HG03159 (cell line): ENCODE measurements around the gene PPM1E.
A peak's percentile ranks its signal among the peaks of the same experiment; 100 is the strongest.
"Not testable (repeated sequence)": the region's sequence is repeated elsewhere in the genome, so short reads cannot be mapped to it uniquely, and the experiment has no call there.

Experiments
- ATAC-seq: cut with Tn5 transposase; IDR thresholded peaks from one replicate; pipeline ENCODE4 v1.9.1; 2021; ENCODE audit warnings: mild to moderate bottlenecking, moderate library complexity; ENCODE audit not compliant: unreplicated experiment

The PPM1E gene

GRCh38 chr17:58755577-58756245 is at the start of gene PPM1E:
Gene PPM1E, plus strand, starts transcription at chr17:58755854.
- peak; percentile 60 for ATAC-seq

GRCh38 chr17:58706351-58707140 is 49.1 kb upstream of the PPM1E start:
- ATAC-seq = no peak

- no peak for ATAC-seq
Observed at GRCh38 chr17:58710948-58711552, 44.6 kb upstream of the PPM1E start.

- ATAC-seq = no peak
Observed at GRCh38 chr17:58722274-58722673, 33.4 kb upstream of the PPM1E start.

- ATAC-seq = no peak
Observed at GRCh38 chr17:58722696-58723095, 33.0 kb upstream of the PPM1E start.

- no peak for ATAC-seq
Observed at GRCh38 chr17:58728798-58729197, 26.9 kb upstream of the PPM1E start.

GRCh38 chr17:58730937-58731336 is 24.7 kb upstream of the PPM1E start:
- ATAC-seq = no peak

- ATAC-seq = no peak
Observed at GRCh38 chr17:58734040-58734439, 21.6 kb upstream of the PPM1E start.

GRCh38 chr17:58734811-58735210 is 20.8 kb upstream of the PPM1E start:
- no peak for ATAC-seq

- no peak for ATAC-seq
Observed at GRCh38 chr17:58741121-58741625, 14.5 kb upstream of the PPM1E start.

GRCh38 chr17:58747674-58748073 is 8.0 kb upstream of the PPM1E start:
- no peak for ATAC-seq

GRCh38 chr17:58749627-58750026 is 6.0 kb upstream of the PPM1E start:
- not testable (repeated sequence) for ATAC-seq

GRCh38 chr17:58753026-58753425 is 2.6 kb upstream of the PPM1E start:
- ATAC-seq = no peak

- peak; percentile 18 for ATAC-seq
Observed at GRCh38 chr17:58755269-58755576, 431 bp upstream of the PPM1E start.

GRCh38 chr17:58756246-58757161 is 850 bp downstream of the PPM1E start:
- ATAC-seq = no peak

- no peak for ATAC-seq
Observed at GRCh38 chr17:58757162-58757613, 1.5 kb downstream of the PPM1E start.

GRCh38 chr17:58758890-58759289 is 3.2 kb downstream of the PPM1E start:
- ATAC-seq = no peak

- no peak for ATAC-seq
Observed at GRCh38 chr17:58759522-58759921, 3.9 kb downstream of the PPM1E start.

- ATAC-seq = no peak
Observed at GRCh38 chr17:58760248-58760647, 4.6 kb downstream of the PPM1E start.

- ATAC-seq = no peak
Observed at GRCh38 chr17:58763263-58763662, 7.6 kb downstream of the PPM1E start.

GRCh38 chr17:58764373-58764772 is 8.7 kb downstream of the PPM1E start:
- no peak for ATAC-seq
